Measurements from ENCODE around the gene PDCD1.

The PDCD1 gene

GRCh38 chr2:241852116-241852980 is 6.3 kb downstream of the PDCD1 start:
- no peak for DNase-seq (ENCODE audit: low spot score)

- DNase-seq (ENCODE audit: low spot score) = no peak
These were observed 7.2 kb downstream of the PDCD1 start for GRCh38 chr2:241851325-241852115.

GRCh38 chr2:241850544-241851324 is 8.0 kb downstream of the PDCD1 start:
- no peak for DNase-seq (ENCODE audit: low spot score)

GRCh38 chr2:241849616-241850543 is 8.8 kb downstream of the PDCD1 start:
- DNase-seq (ENCODE audit: low spot score) = no peak

- DNase-seq (ENCODE audit: low spot score) = no peak
These were observed 9.7 kb downstream of the PDCD1 start for GRCh38 chr2:241848761-241849615.

GRCh38 chr2:241846406-241846805 is 12.3 kb downstream of the PDCD1 start:
- DNase-seq (ENCODE audit: low spot score) = no peak

- DNase-seq (ENCODE audit: low spot score) = no peak
These were observed 13.7 kb downstream of the PDCD1 start for GRCh38 chr2:241844831-241845578.

- peak; percentile 87 for DNase-seq (ENCODE audit: low spot score)
These were observed 14.5 kb downstream of the PDCD1 start for GRCh38 chr2:241844066-241844728.

- DNase-seq (ENCODE audit: low spot score) = no peak
These were observed 15.2 kb downstream of the PDCD1 start for GRCh38 chr2:241843321-241844065.

GRCh38 chr2:241842620-241843211 is 16.0 kb downstream of the PDCD1 start:
- DNase-seq (ENCODE audit: low spot score) = no peak

GRCh38 chr2:241842067-241842415 is 16.7 kb downstream of the PDCD1 start:
- DNase-seq (ENCODE audit: low spot score) = no peak

- no peak for DNase-seq (ENCODE audit: low spot score)
These were observed 17.3 kb downstream of the PDCD1 start for GRCh38 chr2:241841181-241842066.

- DNase-seq (ENCODE audit: low spot score) = no peak
These were observed 21.3 kb downstream of the PDCD1 start for GRCh38 chr2:241837197-241837965.

GRCh38 chr2:241836292-241836691 is 22.4 kb downstream of the PDCD1 start:
- DNase-seq (ENCODE audit: low spot score) = no peak

- no peak for DNase-seq (ENCODE audit: low spot score)
These were observed 23.1 kb downstream of the PDCD1 start for GRCh38 chr2:241835611-241836010.

All from AG08395 (cell line).